Activated CD8-positive, alpha-beta memory T cell treated with anti-CD3 and anti-CD28 coated beads, Interleukin-2, amount 10 ng/mL, durations not matched to agents 7 days and 5 days (primary cell): ENCODE measurements around the gene PDE3A. TPM values are rescaled to one million over a fixed set of nuclear protein-coding genes. Genes with fewer than 3 reads are reported as not detected.

Experiments used
- ATAC-seq: fragments of 150-1000 bp; cut with Tn5 transposase; one replicate; pipeline ENCODE4 v1.10.0; 2021; ENCODE audit warnings: moderate library complexity
- CTCF ChIA-PET: fragments of 350-600 bp; sonication (Branson Sonifier 250); formaldehyde crosslinking; loops from one replicate; lab custom pipeline; 2021; ENCODE audit warnings: antibody characterized with exemption; lab: Charles Lee
- DNase-seq: peaks from one replicate; pipeline ENCODE4 v3.0.0-alpha.2; 2020
- H3K27ac Mint-ChIP-seq: one replicate; pipeline ENCODE4 v1.8.0; 2021; ENCODE audit warnings: mild to moderate bottlenecking, mixed read lengths
- H3K27me3 Mint-ChIP-seq: one replicate; pipeline ENCODE4 v1.8.0; 2021; ENCODE audit warnings: mixed read lengths
- H3K36me3 Mint-ChIP-seq: one replicate; pipeline ENCODE4 v1.8.0; 2021; ENCODE audit warnings: mild to moderate bottlenecking, mixed read lengths
- H3K4me1 Mint-ChIP-seq: one replicate; pipeline ENCODE4 v1.8.0; 2021; ENCODE audit warnings: mixed read lengths
- H3K4me3 Mint-ChIP-seq: one replicate; pipeline ENCODE4 v1.8.0; 2021; ENCODE audit warnings: mild to moderate bottlenecking, moderate library complexity, mixed read lengths
- H3K9me3 Mint-ChIP-seq: one replicate; pipeline ENCODE4 v1.8.0; 2022; ENCODE audit warnings: low read depth, mixed read lengths
- total RNA-seq, 2 experiments: library from RNA; stranded (reverse); gene quantifications; one replicate each; pipeline ENCODE4 v1.2.3, GENCODE V29; 2021

The PDE3A gene
- total RNA-seq, 2 experiments from 2014 or later = not detected

DNA sequence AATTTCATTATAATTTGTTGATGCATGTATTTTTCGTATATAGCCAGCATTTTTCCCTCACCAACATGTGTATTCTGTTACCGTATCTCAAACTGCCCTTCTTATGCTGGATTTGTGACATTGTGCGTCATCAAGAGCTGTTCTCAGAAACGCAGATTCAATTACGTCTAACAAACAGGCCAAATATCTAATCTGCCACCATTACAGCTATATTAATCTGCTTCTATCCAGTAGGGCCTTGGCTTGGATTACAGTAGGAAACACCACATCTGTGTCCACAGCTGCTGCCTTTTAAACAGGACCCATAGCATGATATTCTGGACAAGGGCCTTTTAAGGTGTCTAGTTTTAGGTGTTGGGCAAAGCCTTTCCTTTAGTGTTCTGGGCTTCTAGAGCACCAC, 140.6 kb downstream of the PDE3A start:
- CTCF ChIA-PET = no interaction called here
- Mint-ChIP-seq H3K4me3 (no peak overlapping the region), H3K36me3 (no peaks in the 10 kb centered on the region), H3K27me3 (no peaks in the 10 kb centered on the region), H3K9me3 (no peaks in the 10 kb centered on the region), H3K4me1 (no peaks in the 10 kb centered on the region), H3K27ac (no peak overlapping the region)
- no peak for DNase-seq
- ATAC-seq = no peak

DNA sequence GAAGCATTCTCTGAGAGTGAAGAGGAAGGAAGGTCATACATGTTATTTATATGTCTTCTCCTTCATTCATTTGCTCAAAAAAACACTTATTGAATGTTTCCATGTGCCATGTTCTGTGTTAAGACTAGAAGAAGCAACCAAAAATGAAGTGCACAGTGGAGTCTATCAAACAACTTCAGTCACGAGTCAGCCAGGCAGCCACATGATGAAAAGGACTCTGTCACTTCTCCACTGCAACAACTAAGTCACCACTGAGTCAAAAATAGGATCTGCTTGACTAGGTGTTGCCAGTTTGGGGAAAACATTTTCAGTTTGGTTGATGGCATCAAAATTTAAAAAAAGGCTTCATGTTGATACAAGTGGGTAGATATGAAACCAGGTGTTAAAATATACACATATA, 142.5 kb downstream of the PDE3A start:
- DNase-seq (no peak), ATAC-seq (no peak)
- Mint-ChIP-seq H3K4me3 (no peak overlapping the region), H3K27me3 (no peaks in the 10 kb centered on the region), H3K4me1 (no peaks in the 10 kb centered on the region), H3K9me3 (no peaks in the 10 kb centered on the region), H3K36me3 (no peaks in the 10 kb centered on the region), H3K27ac (no peak overlapping the region)
- CTCF ChIA-PET = no interaction called here

DNA sequence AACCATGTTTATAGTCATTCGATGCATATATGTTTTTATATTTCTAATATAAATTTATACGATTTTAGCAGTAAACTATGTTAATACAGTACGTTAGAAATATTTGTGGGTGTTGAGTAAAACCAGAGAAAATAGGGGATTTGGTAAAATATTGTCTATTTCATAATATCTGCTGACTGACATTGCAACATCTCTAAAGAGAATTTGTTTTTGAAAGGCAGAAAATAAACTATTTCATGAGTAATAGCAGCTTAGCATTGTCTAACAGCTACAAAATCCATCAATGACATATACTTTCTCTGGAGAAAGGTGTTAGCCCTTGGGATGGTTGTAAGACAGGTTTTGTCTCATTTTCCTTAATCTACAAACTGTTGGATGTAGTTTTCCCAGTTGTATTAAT, 144.9 kb downstream of the PDE3A start:
- H3K36me3 Mint-ChIP-seq = no peaks in the 10 kb centered on the region

DNA sequence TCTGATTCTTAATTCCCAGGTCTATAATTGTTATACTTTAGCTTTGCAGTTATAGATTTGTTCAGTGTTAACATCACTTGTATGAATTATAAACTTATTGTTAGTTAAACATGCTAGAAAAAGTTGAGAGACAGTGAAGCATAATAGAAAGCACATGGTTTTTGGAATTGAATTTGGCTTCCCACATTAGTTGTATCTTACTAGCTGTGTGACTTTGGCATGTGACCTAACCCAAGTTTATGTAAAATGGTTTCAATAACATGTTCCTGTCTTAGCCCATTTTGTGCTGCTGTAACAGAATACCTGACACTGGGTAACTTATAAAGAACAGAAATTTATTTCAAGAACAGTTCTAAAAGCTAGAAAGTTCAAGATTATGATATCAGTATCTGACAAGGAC, 146.3 kb downstream of the PDE3A start:
- Mint-ChIP-seq H3K9me3 (no peaks in the 10 kb centered on the region), H3K27me3 (no peaks in the 10 kb centered on the region), H3K36me3 (no peaks in the 10 kb centered on the region), H3K4me1 (no peaks in the 10 kb centered on the region), H3K27ac (no peak overlapping the region), H3K4me3 (no peak overlapping the region)
- ATAC-seq = no peak
- CTCF ChIA-PET = no interaction called here
- DNase-seq = no peak

More for the DNA sequence above, 144.9 kb downstream of the PDE3A start:
- Mint-ChIP-seq H3K4me1 (no peaks in the 10 kb centered on the region), H3K27me3 (no peaks in the 10 kb centered on the region), H3K27ac (no peak overlapping the region), H3K9me3 (no peaks in the 10 kb centered on the region), H3K4me3 (no peak overlapping the region)
- CTCF ChIA-PET = no interaction called here
- no peak for DNase-seq
- no peak for ATAC-seq

DNA sequence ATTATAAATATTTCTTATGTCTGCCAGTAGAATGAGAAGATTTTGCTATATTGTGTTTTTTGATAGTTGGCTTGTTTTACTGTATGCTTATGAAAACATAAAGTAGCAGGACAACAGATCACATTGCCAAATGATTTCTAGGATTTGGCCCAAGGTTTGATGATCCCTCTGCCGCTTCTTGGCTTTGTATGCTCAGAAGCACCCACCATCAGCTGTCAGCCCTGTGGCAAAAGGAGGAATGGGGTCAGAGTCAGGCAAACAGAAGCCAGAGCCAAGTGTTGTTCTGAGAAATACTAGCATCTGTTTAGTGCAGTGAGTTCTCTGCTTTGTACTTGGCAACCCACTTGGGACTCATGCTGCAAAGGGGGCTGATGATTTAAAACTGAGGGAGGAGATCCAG, 152.2 kb downstream of the PDE3A start:
- H3K27ac Mint-ChIP-seq = no peak overlapping the region
- no peak overlapping the region for H3K4me3 Mint-ChIP-seq
- no peaks in the 10 kb centered on the region for H3K4me1 Mint-ChIP-seq
- no peaks in the 10 kb centered on the region for H3K36me3 Mint-ChIP-seq
- no peaks in the 10 kb centered on the region for H3K9me3 Mint-ChIP-seq
- no peak for DNase-seq
- no peaks in the 10 kb centered on the region for H3K27me3 Mint-ChIP-seq
- no peak for ATAC-seq
- CTCF ChIA-PET = no interaction called here

DNA sequence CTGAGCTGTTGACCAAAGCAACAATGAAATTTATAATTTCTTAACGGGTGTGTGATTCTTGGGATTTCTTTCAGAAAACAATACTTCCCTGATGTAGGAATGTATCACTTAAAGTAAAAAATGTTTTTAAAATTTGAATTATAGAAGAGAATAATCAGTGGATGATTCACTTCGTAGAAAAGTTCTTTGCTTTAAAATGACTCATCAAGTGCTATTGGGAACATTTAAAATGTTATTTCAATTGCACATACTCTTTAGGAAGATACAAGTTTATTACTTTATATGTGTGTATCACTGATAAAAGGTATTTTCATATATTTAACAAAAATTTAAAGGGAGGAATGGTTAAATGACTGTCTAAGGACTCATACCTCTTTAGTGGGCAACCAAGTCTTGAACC, 155.3 kb downstream of the PDE3A start:
- CTCF ChIA-PET = no interaction called here
- H3K27ac Mint-ChIP-seq = no peak overlapping the region
- H3K4me1 Mint-ChIP-seq = no peaks in the 10 kb centered on the region
- no peaks in the 10 kb centered on the region for H3K27me3 Mint-ChIP-seq
- ATAC-seq = no peak
- H3K9me3 Mint-ChIP-seq = no peaks in the 10 kb centered on the region
- no peaks in the 10 kb centered on the region for H3K36me3 Mint-ChIP-seq
- no peak overlapping the region for H3K4me3 Mint-ChIP-seq
- no peak for DNase-seq

DNA sequence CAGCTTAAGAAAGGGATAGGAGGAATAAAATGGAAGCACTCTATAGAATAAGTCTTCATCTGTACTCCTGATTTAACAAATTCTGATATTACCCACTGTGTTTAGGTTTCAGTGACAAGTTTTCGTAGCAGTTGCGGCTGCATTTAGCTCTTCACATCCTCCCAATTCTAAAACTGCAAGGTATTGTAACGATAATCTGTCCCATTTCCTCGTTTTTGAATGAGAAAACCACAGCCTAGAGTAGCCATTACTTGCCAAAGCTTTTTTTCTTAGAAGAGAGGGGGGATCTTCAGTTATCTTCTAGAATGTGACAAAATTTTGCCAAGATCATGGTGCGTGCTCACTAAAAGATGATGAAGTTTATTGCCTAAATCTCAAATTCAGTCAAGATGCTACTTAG, 155.8 kb downstream of the PDE3A start:
- H3K27me3 Mint-ChIP-seq = no peaks in the 10 kb centered on the region
- no peak for DNase-seq
- H3K27ac Mint-ChIP-seq = no peak overlapping the region
- H3K9me3 Mint-ChIP-seq = no peaks in the 10 kb centered on the region
- no peaks in the 10 kb centered on the region for H3K36me3 Mint-ChIP-seq
- H3K4me3 Mint-ChIP-seq = no peak overlapping the region
- CTCF ChIA-PET = no interaction called here
- ATAC-seq = no peak
- H3K4me1 Mint-ChIP-seq = no peaks in the 10 kb centered on the region

DNA sequence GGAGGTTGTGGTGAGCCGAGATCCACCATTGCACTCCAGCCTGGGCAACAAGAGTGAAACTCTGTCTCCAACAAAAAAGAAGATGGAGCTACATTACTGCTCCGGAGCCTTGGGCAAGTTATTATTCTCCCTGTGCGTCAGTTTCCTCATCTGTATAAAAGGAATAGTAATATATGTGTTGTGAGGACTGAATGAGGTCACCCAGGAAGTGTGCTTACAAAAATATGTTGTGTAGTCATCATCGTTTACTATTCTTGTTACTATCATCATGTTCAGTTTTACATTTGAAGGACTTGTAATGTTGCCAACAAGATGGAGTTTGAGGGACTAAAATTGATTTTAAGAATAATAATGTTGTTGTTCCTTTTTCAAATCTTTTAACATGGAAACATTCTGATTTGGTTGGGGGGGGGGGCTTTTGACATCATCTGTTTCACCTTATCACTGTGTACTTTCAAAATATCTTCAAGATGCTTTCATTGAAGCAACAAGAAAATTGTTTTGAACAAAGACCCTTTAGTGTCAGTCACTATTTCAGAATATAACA, 156.8 kb downstream of the PDE3A start:
- H3K9me3 Mint-ChIP-seq = no peaks in the 10 kb centered on the region
- no peak overlapping the region for H3K27ac Mint-ChIP-seq
- no peaks in the 10 kb centered on the region for H3K36me3 Mint-ChIP-seq

DNA sequence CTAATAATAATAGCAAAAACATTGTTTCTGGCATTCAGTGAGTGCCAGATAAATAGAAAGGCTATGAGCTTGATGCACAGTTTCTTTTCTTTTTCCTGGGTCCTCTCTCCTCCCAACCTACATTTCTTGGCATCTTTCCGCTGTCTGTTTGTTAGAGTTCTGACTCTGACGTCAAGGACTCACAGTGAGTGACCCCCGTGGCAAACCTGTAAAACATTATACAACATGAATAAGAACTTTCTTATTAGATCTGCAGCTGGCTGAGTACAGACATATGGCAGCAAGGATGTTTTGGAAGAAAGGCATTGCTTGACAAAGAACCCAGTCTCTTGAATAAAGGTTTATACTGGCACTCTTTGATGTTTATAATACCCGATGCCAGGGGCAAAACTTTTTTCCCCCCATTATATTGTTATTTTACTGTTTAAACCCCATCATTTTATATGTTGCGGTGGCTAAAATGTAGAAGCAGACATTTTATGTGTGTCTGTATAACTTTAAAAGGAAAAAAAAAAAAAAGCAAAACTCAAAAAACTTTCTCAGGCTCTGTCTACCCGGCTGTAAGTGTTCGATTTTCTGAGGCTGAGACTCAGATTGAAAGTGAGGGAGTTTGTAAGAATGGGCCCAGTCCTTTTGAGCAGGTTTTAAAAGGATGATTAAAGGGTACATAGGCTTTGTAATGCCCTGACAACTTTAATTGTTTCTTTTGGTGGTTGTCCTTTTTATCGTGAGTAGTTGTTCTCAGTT, 159.3 kb downstream of the PDE3A start:
- Mint-ChIP-seq H3K27me3 (no peaks in the 10 kb centered on the region), H3K27ac (no peak overlapping the region), H3K4me1 (no peaks in the 10 kb centered on the region), H3K4me3 (no peak overlapping the region), H3K36me3 (no peaks in the 10 kb centered on the region), H3K9me3 (no peaks in the 10 kb centered on the region)
- no peak for DNase-seq
- CTCF ChIA-PET = no interaction called here
- ATAC-seq = no peak

More for the DNA sequence above, 156.8 kb downstream of the PDE3A start:
- DNase-seq (no peak), ATAC-seq (no peak)
- CTCF ChIA-PET = no interaction called here
- Mint-ChIP-seq H3K4me3 (no peak overlapping the region), H3K27me3 (no peaks in the 10 kb centered on the region), H3K4me1 (no peaks in the 10 kb centered on the region)

DNA sequence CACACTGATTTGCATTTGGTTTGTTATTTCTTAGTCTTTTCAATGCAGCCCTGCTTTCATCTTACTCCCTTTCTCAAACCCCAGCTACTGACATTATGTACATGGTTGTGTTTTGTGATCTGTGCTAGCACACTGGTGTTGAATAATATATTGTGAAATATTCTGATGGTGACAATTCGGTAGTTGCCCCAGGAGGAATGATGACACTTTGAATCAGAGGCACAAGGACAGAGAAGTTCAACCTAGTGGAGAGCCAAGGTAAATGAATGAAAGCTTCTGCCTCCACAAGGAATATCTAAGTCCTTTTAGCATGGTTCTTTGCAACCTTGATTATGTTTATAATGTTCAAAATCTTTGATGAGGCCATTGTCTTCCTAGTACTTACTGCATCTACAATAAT, 159.9 kb downstream of the PDE3A start:
- H3K27me3 Mint-ChIP-seq = no peaks in the 10 kb centered on the region
- DNase-seq = no peak
- ATAC-seq = no peak
- no peak overlapping the region for H3K4me3 Mint-ChIP-seq
- CTCF ChIA-PET = no interaction called here
- H3K27ac Mint-ChIP-seq = no peak overlapping the region
- no peaks in the 10 kb centered on the region for H3K9me3 Mint-ChIP-seq
- H3K4me1 Mint-ChIP-seq = no peaks in the 10 kb centered on the region
- H3K36me3 Mint-ChIP-seq = no peaks in the 10 kb centered on the region

DNA sequence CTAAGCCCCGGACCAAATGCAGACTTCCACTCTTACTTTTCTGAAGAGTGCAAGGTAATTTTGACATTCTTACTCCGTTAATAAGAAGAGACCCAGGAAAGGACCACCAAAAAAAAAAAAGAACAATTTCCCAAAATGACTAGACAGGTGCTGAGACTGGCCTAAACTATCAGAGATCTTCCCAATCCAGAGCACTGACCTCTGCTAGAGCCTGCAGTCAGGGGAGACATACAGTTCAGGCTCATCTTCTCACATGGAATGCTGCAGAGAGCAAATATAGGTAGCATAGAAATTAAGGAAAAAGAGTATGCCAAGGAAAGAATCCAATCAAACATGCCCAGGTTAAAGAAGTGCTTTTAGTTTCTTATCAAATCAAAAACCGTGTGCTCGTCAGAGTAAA, 177.9 kb downstream of the PDE3A start:
- H3K4me1 Mint-ChIP-seq = no peaks in the 10 kb centered on the region
- no peaks in the 10 kb centered on the region for H3K36me3 Mint-ChIP-seq
- DNase-seq (no peak), ATAC-seq (no peak)
- no peak overlapping the region for H3K4me3 Mint-ChIP-seq
- H3K9me3 Mint-ChIP-seq = no peaks in the 10 kb centered on the region
- H3K27ac Mint-ChIP-seq = no peak overlapping the region
- no peaks in the 10 kb centered on the region for H3K27me3 Mint-ChIP-seq
- CTCF ChIA-PET = no interaction called here

DNA sequence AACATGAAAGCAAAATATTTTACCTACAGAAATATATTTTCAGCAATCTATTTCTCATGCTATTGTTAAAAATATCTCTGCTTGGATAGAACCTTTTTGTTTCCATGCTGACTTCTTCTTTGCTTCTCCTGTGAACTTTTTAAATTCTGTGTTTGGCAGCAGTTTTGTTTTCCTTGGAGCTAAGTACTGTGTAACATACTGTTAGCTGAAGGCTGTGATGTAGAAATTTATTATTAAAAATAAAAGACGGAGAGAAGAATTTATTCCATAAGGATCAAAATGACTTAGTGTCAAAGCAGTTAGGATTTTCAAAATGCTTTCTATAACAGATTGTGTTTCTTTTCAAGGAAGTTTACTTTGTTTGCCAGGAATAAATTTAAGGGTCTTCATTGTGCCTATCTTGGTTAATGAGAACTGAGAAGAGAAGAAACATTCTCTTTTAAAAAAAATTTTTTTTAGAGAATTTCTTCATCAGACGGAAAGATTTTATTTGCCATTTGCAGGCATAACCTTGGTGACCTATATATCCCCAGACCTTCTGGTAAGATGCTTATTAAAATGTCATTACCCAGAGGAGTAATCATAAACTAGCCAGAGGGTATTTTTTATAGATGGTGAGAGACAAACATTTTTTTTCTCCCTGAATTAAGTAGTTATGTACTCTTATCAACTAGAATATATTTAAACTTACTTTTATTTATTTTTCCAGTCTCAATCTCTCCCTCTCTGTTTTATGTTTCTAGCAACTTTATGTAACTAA, 179.7 kb downstream of the PDE3A start:
- ATAC-seq = no peak
- Mint-ChIP-seq H3K36me3 (no peaks in the 10 kb centered on the region), H3K4me3 (no peak overlapping the region), H3K27me3 (no peaks in the 10 kb centered on the region), H3K9me3 (no peaks in the 10 kb centered on the region), H3K27ac (no peak overlapping the region), H3K4me1 (no peaks in the 10 kb centered on the region)
- CTCF ChIA-PET = no interaction called here
- DNase-seq = no peak

DNA sequence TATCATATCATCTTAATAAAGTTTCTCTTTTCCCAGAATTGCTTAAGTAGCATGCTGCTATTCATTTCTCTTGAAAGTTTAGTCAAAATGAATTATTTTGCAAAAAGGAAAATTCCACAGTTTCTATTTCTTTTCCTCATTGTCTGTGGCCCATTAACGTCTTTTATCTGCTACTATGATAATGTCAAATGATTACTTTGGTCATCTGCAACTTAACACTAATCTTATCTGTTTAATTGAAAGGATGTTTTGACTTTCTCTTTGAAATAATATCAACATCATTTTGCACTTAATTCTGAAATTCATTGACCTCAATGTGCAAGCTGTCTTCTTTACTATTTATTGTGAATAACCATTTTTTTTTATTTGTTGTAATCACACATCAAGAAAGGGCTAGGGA, 180.3 kb downstream of the PDE3A start:
- CTCF ChIA-PET = no interaction called here
- H3K4me1 Mint-ChIP-seq = no peaks in the 10 kb centered on the region

DNA sequence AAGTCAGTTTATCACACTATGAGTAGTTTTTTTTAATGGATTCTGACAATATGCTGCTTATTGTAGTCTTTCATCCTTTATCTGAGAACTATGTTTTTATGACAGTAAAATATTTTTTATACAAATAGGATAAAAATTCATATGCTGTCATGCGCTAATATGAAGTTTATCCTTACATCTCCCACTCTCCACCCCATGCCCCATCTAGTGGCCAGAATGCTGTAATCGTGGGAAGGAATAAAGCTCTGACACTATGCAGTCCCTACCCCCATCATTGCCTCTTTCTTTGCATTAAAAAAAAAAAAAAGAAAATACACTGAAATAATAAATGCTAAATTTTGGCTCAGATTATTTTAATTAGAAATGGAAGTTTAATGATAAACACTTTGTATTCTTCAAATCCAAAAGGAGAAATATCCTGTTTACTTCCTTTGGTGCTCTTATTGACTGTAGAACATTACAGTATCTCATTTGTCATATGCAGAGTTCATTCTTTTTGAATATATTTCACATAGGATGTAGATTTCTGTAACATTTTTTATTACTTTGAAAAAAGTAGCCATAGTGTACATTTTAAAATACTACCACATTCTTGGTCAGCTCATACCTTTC, 180.9 kb downstream of the PDE3A start:
- Mint-ChIP-seq H3K9me3 (no peaks in the 10 kb centered on the region), H3K4me1 (no peaks in the 10 kb centered on the region), H3K4me3 (no peak overlapping the region), H3K27ac (no peak overlapping the region), H3K27me3 (no peaks in the 10 kb centered on the region), H3K36me3 (no peaks in the 10 kb centered on the region)
- ATAC-seq (no peak), DNase-seq (no peak)
- CTCF ChIA-PET = no interaction called here

More for the DNA sequence above, 180.3 kb downstream of the PDE3A start:
- ATAC-seq (no peak), DNase-seq (no peak)
- Mint-ChIP-seq H3K27me3 (no peaks in the 10 kb centered on the region), H3K9me3 (no peaks in the 10 kb centered on the region), H3K36me3 (no peaks in the 10 kb centered on the region), H3K4me3 (no peak overlapping the region), H3K27ac (no peak overlapping the region)
